SK-N-SH (cell line): Measurements from ENCODE around the gene FAHD2A.
"Not testable (repeated sequence)": the region's sequence is repeated elsewhere in the genome, so short reads cannot be mapped to it uniquely, and the experiment has no call there.

ENCODE experiments used
- CTCF ChIP-seq: fragments of 200-600 bp; sonication (generic); IDR thresholded peaks from 2 replicates; pipeline ENCODE4 v1.6.1; 2017; ENCODE audit warnings: antibody characterized with exemption, mild to moderate bottlenecking, moderate library complexity
- PBX3 ChIP-seq: IDR thresholded peaks from 2 replicates; pipeline ENCODE4; 2012
- RAD21 ChIP-seq: IDR thresholded peaks from 2 replicates; pipeline ENCODE4 v1.6.1; 2012; ENCODE audit warnings: mild to moderate bottlenecking, low read length
- SIN3A ChIP-seq: IDR thresholded peaks from 2 replicates; pipeline ENCODE4 v1.6.1; 2012; ENCODE audit warnings: low read depth, mild to moderate bottlenecking, low read length, moderate library complexity, borderline replicate concordance
- USF1 ChIP-seq: IDR thresholded peaks from 2 replicates; pipeline ENCODE4 v1.4.0; 2012; ENCODE audit warnings: low read depth, borderline replicate concordance
- ZBTB33 ChIP-seq: IDR thresholded peaks from 2 replicates; pipeline ENCODE4 v1.4.0; 2012; ENCODE audit warnings: low read depth, borderline replicate concordance

GRCh38 chr2:95415138-95415537, 12.6 kb downstream of the FAHD2A start:
- not testable (repeated sequence) for TF ChIP-seq ZBTB33, USF1, SIN3A, PBX3, CTCF, RAD21
